ENCODE measurements around the gene CYP11A1.
"Not testable (repeated sequence)": the region's sequence is repeated elsewhere in the genome, so short reads cannot be mapped to it uniquely, and the experiment has no call there.

The CYP11A1 gene

DNA sequence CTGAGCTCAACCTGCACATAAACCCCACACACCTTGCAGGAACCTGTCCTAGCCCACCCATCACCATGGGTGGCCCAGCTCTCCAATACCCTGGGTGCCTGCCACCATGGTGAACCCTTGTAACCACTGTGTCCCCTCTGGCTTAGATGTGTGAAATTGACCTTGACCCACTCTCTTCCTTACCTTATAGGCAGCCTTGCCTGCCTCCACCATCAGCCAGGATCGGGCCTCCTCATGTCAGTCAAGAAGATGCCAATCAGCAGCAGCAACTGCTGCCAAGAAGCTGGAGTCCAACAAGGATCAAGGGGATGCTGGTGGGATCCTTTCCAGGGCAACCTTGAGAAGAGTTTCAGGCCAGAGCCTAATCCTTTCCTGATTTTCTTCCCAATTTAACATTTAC is 8.8 kb upstream of the CYP11A1 start:
- DNase-seq (ENCODE audit: low spot score) (no peak), FAIRE-seq (no peak)

DNA sequence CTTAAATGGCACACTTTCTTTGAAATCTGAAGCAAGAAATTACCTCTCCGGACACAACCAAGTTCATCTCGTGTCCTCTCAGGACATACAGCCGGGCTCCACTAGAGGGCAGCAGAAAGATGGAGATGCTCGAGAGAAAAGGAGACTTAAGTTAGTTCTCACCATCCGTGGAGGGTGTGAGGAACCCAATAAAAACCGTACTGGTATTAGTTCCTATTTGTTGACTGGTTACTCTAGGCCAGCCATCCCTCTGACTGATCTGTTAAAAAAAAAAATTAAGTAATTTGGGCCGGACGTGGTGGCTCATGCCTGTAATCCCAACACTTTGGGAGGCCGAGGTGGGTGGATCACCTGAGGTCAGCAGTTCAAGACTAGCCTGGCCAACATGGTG is 7.9 kb upstream of the CYP11A1 start:
- no peak for FAIRE-seq
- DNase-seq (ENCODE audit: low spot score), result peak; percentile 66

DNA sequence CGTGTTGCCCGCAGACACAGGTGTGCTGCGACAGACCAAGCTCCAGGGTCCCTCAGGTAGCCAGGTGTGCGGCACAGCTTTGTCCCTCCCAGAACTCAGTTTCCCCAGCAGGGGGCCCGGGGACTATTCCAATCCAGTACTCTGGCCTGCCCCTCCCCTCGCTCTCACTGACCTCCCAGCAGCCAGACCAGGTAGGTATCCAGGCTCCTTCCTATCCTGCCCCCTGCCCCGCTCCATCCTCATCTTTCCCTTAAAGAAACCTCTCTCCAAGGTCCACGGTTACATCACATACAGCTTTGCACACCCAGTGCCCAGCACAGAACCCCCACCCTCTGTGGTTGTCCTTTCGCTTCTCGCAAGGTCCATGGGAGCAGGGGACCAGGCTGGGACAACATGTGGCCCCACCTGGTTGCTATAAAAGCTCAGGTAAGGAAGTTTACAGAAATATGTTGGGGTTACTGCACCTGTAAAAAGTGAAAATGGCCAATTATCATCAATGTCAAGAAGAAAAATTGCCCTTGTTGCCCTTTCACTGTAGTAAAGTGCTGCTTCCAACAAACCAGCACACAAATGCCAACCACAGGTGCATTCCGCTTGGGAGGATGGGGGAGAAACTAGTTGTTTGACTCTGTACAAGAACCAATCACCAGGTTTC is 7.3 kb upstream of the CYP11A1 start:
- FAIRE-seq, result no peak
- no peak for DNase-seq (ENCODE audit: low spot score)

DNA sequence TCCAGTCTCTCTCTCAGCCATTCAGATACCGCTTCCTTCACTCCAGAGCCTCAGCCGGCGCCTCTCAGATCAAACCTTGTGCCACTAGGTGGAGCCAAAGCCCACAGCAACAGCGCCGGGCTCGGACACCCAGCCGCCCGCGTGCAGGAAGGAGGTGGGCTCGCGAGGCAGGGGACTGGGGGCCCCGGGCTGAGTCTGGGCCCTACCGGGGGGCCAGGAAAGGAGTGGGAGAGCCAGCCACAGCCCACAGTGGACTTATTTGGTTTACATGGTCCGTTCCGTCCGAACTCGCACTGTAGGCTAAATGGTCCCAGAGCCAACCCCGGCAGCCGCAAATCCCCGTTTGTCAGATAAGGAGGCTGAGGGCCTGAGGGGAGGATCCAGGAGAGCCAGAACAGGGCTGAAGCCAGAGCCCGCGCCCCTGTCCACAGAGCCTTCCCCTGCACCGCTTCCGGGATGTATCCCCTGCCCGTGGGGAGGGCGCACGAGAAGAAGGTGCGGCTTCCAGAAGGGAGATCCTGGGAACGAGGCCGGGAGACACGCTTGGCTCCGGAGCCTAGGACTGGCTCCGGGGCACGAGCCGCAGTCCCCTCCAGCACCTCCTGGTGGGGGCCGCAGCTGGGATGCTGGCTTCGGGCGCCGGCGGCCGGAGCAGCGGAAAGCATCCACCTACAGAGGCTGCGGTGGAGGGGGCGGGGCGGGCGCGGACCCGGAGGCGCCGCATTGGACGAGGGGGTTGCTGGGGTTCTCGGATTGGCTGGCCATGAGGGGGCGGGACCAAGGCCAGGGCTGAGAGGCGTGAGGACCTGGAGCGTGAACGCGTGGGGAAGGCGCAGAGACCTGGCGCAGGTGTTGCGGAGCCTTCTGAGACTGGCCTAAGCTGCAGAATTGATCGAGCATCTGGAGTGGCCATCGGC is 6.5 kb upstream of the CYP11A1 start:
- FAIRE-seq, result no peak

DNA sequence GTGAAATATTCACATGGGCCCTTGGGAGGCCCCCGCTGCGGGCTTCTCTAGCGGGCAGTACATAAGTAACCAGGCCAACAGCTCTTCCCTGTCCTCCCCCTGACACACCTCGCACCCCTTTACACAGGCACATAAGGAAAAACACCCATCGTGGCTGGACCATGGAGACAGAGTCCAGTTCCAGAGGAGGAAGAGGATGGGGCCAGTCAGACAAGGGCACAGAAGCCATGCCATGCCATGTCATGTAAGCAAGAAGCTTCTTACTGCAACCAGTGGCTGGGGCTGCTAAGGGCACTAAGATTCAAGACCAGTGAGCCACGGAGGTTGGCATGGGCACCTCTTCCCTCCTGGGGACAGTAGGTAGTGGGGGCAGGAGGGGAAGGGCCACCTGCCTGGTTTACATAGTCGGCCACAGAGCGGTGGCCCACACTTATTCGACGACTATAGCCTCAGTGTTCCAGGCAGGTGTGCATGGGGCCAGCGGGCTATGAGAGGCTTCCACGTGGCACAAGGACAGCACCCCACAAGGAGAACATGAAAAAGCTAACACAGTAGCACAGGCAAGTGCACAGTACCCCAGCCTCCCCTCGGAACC is 5.7 kb upstream of the CYP11A1 start:
- no peak for DNase-seq (ENCODE audit: low spot score)
- no peak for FAIRE-seq

More for the DNA sequence above, 6.5 kb upstream of the CYP11A1 start:
- peak; percentile 95 for DNase-seq (ENCODE audit: low spot score)

DNA sequence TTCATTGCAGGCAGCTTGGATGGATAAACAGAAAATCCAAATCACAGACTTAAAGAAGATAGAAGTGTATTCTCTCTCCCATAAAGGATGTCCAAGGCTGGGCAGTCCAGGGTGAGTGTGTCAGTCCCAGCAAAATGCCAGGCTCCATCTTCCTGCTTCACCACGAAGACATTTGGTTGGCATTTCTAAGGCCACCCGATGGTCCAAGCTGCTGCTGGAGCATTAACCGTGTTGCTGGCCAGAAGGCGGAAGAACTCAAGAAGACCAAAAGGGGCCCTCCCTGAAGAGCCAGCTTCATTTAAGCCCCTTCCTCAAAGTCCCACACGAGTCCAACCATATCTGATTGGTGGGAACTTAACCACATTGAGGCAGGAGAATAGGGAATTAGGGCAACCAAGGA is 3.0 kb upstream of the CYP11A1 start:
- no peak for FAIRE-seq
- no peak for DNase-seq (ENCODE audit: low spot score)

DNA sequence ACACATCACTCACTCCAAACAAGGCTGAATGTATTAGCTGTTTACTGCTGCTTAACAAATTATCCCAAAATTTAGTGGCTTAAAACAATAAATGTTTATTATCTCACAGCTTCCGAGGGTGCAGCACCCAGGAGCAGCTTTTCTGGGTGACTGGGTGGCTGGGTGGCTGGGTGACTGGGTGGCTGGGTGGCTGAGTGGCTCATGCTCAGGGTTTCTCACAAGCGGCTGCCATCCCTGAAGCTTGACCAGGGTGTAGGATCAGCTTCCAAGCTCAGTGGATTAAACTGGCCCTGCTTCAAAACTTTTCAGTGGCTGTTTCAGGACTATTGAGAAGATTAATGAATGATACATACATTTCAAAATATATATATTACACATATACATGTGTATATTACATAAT is 2.3 kb upstream of the CYP11A1 start:
- FAIRE-seq (no peak), DNase-seq (ENCODE audit: low spot score) (no peak)

DNA sequence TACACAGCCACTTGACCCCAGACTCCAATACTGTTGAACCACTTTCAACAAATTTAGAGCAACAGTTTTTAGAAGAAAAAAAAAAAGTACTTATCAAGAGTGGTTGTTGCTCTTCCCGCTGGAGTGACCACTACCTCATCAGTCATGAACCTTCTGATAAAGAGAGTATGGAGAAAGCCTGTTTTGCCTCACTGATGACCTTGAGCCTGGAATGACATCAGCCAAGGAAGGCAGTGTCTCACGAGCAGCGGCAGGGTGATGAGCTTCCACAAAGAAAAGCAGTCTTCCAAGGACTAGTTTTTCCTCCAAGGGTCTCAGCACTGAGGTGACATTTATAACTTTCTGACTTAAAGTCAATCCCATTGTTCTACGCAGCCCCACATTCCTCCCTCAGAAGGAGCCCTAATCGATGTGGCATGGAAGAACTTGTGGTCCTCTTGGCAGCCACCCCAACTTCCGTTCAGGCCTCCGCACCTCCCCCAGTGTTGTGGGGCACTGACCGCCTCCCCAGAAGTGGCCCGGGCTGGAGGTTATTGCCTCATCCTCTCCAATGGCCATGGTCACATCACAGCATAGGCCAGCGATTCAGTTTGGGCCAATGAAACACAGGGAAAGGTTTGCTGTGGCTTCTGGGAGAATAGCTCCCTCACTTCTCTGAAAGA is 1.8 kb upstream of the CYP11A1 start:
- DNase-seq (ENCODE audit: low spot score) (no peak), FAIRE-seq (no peak)

DNA sequence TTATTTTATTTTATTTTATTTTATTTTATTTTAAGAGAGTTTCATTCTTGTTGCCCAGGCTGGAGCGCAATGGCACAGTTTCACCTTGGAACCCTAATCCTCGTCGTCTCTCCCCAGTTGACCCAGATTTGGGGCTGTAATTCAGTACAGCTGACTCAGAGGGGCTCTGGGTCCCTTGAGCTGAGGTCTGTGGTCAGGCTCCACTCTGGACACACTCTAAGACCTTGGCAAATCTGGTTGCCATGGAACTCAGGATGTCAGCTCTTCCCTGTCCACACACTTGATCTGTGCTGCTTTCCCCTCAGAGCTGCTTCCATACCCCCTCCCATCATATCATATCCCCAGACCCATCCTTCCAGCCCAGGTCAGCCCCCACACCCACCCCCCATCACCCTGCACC is 675 bp upstream of the CYP11A1 start:
- DNase-seq (ENCODE audit: low spot score) (no peak), FAIRE-seq (no peak)

DNA sequence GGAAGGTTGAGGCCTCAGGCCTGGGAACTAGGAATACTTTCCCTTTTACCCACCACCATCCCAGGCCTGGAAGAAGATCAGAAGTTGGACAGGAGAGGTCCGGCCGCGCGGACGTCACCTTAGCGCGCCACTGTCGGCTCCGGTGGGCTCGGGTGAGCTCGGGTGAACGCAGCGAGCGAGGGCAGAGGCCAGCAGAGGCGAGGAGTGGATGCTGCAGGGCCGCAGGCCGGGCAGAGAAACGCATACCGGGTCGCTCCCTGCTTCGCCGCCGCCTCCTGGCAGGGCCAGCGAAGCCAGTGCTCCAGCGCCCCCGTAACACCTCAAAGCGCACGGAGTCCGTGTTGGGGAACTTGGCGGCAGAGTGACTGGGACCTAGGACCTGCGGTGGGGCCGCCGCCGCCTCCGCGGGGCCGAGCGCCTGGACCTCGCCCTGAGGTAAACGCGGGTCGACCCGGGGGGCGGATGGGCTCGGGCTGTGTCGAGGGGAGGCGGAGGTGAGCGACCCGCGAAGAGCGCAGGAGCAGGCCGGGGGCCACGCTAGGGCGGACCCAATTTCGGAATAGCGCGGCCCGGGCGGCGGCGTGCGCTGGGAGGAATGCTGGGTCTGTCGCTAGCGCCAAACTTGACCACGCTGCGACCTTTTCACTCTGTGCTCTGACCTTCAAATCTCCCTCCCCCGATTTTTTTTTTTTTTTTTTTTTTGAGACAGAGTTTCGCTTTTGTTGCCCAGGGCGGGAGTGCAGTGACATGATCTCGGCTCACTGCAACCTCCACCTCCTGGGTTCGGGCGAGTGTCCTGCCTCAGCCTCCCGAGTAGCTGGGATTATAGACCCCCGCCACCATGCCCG is 1.6 kb downstream of the CYP11A1 start:
- DNase-seq (ENCODE audit: low spot score) (peak; percentile 44), FAIRE-seq (no peak)

DNA sequence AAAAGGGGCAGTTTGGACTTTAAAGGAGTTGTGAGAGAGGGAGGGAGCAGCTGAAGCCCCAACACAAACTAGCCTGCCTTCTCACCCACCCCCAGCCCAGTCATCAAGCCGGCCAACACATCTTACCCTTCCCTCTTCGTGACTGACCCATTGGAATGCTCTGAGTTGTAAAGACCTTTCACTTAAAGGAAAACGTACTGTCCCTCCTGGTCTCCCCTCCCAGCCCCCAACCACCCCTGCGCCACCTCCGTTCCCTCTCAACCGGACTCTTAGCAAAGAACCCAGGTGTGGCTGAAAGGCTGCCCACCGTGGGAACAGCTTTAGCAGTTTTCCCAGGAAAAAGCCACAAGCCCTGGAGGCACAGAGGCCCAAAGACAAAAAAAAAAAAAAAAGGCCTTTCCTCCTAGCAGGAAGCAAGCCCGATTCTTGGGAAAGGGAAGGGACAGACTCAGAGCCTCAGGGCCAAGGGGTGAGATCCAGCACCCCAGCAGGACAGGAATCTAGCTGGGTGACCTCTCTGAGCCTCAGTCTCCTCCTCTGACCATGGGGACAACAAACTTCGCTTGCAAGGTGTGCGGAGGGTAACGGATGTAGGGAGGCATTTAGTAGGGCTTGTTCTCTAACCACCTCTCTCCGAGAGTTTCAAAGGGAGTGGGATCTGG is 2.4 kb downstream of the CYP11A1 start:
- no peak for DNase-seq (ENCODE audit: low spot score)
- FAIRE-seq, result no peak

DNA sequence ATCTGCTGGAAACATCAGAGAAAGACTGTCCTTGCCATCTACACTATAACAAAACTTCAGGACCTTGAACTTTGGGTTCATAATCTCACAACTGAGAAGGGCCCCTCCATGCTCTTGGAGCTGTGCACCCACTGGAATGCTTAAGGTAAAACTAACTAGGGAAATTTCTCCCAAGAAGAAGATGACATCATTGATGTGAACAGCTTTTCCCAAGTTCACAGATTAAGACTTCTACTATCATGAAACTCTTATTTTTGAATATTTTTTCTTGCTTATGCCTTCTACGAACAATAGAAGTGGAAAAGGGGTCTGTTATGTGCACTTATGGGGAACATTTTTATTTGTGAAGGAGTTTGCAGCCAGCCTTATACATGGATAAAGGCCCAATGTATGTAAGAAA is 5.0 kb downstream of the CYP11A1 start:
- DNase-seq (ENCODE audit: low spot score) (no peak), FAIRE-seq (no peak)

DNA sequence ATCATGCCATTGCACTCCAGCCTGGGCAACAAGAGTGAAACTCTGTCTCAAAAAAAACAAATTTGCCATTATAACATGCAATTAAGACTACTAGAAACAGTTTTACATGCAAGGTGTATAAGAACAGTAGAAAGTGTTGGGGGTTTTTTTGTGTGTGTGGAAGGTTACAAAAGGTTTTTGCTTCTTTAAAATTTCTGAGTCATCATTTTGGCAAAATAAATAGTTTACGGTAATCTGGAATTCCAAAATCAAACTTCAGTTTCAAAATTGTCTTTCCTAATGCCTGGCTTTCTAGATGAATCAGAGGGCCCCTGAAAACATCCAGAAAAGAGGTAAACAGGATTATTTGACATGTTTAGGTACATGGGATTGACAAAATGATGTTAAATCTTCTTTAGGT is 6.6 kb downstream of the CYP11A1 start:
- not testable (repeated sequence) for FAIRE-seq; DNase-seq (ENCODE audit: low spot score)

DNA sequence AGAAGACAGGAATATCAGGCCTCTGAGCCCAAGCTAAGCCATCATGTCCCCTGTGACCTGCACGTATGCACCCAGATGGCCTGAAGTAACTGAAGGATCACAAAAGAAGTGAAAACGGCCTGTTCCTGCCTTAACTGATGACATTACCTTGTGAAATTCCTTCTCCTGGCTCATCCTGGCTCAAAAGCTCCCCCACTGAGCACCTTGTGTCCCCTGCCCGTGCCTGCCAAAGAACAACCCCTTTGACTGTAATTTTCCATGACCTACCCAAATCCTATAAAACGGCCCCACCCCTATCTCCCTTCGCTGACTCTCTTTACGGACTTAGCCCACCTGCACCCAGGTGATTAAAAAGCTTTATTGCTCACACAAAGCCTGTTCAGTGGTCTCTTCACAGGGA is 8.1 kb downstream of the CYP11A1 start:
- FAIRE-seq; DNase-seq (ENCODE audit: low spot score): not testable (repeated sequence)

DNA sequence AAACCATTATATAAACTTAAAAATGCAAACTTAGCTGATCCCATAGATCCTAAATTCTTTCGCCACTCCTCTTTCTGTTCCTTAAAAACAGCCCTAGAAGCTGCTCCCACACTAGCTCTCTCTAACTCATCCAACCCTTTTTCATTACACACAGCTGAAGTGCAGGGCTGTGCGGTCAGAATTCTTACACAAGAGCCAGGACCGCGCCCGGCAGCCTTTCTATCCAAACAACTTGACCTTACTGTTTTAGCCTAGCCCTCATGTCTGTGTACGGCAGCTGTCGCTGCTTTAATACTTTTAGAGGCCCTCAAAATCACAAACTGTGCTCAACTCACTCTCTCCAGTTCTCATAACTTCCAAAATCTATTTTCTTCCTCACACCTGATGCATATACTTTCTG is 9.9 kb downstream of the CYP11A1 start:
- DNase-seq (ENCODE audit: low spot score); FAIRE-seq: not testable (repeated sequence)

DNA sequence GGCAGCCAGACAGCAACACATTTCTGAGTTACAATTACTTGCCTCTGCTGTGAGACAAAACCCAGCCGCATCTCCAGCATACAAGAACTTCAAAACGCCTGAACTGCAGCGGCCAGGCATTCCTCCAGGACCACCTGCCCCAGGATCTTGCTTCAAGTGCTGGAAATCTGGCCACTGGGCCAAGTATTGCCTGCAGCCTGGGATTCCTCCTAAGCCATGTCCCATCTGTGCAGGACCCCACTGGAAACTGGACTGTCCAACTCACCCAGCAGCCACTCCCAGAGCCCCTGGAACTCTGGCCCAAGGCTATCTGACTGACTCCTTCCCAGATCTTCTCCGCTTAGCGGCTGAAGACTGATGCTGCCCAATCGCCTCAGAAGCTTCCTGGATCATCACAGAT is 11.4 kb downstream of the CYP11A1 start:
- not testable (repeated sequence) for DNase-seq (ENCODE audit: low spot score); FAIRE-seq

DNA sequence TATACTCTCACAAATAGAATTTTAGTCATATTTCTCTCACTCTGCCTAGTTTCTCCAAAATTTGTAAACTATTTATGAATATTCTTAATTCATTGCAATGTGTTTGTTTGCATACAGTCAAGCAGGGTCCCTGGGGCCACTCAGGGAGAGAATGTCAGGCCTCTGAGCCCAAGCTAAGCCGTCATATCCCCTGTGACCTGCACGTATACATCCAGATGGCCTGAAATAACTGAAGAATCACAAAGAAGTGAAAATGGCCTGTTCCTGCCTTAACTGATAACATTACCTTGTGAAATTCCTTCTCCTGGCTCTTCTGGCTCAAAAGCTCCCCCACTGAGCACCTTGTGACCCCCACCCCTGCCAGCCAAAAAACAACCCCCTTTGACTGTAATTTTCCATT is 13.5 kb downstream of the CYP11A1 start:
- DNase-seq (ENCODE audit: low spot score); FAIRE-seq: not testable (repeated sequence)

DNA sequence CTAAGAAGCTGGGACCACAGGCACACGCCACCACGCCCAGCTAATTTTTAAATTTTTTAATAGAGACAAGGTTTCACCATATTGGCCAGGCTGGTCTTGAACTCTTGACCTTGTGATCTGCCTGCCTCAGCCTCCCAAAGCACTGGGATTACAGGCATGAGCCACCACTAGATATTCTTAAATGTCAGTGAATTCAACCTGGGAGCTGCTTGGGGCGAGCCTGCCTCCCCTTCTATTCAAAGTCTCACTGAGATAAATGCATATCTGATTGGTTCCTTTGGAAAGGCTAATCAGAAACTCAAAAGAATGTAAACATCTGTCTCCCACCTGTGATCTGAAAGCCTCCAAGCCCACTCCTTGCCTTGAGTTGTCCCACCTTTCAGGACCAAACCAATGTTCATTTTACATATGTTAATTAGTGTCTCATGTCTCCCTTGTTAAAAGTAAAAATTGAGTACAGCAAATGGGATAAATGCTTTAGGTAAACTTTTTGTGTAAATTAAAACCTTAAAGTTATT is 15.0 kb downstream of the CYP11A1 start:
- FAIRE-seq (no peak), DNase-seq (ENCODE audit: low spot score) (no peak)

DNA sequence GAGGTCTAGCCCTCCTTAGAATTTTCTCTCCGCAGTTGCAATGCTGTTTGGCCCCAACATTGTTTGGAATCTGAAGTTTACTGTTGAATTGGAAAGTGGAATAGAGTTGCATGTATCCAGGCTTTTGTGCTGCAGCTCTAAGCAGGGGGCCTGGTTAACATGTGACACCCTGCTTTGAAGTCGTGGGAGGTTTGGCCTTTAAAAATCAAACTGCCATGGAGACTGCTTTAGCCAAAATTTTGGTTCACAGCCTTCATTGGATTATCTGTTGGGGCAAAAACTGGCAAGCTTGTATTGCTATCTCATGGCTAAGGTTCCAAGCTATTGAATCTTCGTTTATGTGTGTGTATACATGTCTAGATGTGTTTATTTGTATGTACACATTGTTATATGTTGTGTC is 15.8 kb downstream of the CYP11A1 start:
- FAIRE-seq (no peak), DNase-seq (ENCODE audit: low spot score) (no peak)
